Thyroid gland (tissue), 4 donors: ENCODE results near the gene STARD6.

Experiments
- CTCF ChIP-seq, 6 experiments: fragments of 200-600 bp in 3 of 6; fragments of 450-650 bp in 3 of 6; sonication (generic) in 3 of 6; IDR thresholded peaks; one replicate each; pipeline ENCODE4 v1.5.1; 2016 to 2019; ENCODE audit warnings: antibody characterized with exemption in 6 of 6, mild to moderate bottlenecking in 2 of 6, inconsistent platforms in 1 of 6, moderate library complexity in 1 of 6
- POLR2A ChIP-seq, 2 donors: fragments of 450-650 bp; IDR thresholded peaks; one replicate each; pipeline ENCODE4 v1.6.1; 2017; ENCODE audit warnings: antibody characterized with exemption in 2 of 2, mild to moderate bottlenecking in 2 of 2, moderate library complexity in 1 of 2

GRCh38 chr18:54279477-54280219, 78.0 kb downstream of the STARD6 start:
- TF ChIP-seq CTCF (IDR thresholded peaks at IDR 0.05) = no peak
- no peak for TF ChIP-seq POLR2A (IDR thresholded peaks at IDR 0.05)
